ENCODE results near the gene CDH23.

DNA sequence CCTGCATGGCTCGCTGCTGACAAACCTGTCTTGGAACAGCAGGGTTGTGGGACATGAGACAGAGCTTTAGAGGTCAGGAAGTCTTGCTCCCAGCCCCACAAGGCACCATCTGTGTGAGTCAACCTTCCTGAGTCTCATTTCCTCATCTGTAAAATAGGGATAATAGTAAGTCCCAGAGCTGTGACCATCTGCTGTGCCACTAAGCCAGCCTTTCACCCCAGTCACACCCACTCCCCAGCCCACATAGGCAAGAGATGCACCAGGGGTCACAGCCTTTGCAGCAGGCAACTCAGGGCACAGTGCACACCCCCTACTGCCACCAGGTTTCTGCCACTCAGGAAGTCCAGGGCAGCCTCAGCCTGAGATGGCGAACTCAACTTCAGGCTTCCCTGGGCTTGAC, 29.4 kb upstream of the CDH23 start:
- TF ChIP-seq, protein P1, sequence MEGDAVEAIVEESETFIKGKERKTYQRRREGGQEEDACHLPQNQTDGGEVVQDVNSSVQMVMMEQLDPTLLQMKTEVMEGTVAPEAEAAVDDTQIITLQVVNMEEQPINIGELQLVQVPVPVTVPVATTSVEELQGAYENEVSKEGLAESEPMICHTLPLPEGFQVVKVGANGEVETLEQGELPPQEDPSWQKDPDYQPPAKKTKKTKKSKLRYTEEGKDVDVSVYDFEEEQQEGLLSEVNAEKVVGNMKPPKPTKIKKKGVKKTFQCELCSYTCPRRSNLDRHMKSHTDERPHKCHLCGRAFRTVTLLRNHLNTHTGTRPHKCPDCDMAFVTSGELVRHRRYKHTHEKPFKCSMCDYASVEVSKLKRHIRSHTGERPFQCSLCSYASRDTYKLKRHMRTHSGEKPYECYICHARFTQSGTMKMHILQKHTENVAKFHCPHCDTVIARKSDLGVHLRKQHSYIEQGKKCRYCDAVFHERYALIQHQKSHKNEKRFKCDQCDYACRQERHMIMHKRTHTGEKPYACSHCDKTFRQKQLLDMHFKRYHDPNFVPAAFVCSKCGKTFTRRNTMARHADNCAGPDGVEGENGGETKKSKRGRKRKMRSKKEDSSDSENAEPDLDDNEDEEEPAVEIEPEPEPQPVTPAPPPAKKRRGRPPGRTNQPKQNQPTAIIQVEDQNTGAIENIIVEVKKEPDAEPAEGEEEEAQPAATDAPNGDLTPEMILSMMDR (IDR thresholded peaks at IDR 0.05): no peak
- TF ChIP-seq POLR2A (IDR thresholded peaks at IDR 0.05): no peak

All from uterus (tissue), 2 donors.